BJ (cell line): ENCODE measurements around the gene DGKB. TPM values are rescaled to one million over a fixed set of nuclear protein-coding genes. Genes with fewer than 3 reads are reported as not detected.

Source experiments
- CTCF ChIA-PET: fragments of 350-600 bp; formaldehyde crosslinking; extraction: SDS; loops from one replicate; lab custom pipeline; 2021; ENCODE audit warnings: antibody characterized with exemption, inconsistent platforms; lab: Yijun Ruan, JAX
- POLR2A ChIA-PET: fragments of 300-600 bp; sonication (Branson Sonifier 250); formaldehyde crosslinking; extraction: SDS; loops from one replicate; lab custom pipeline; 2021; ENCODE audit warnings: antibody characterized with exemption; lab: Charles Lee
- DNase-seq: peaks from one replicate; pipeline ENCODE4 v3.0.0-alpha.2; 2011; ENCODE audit warnings: low read depth
- H3K27me3 ChIP-seq: 2 replicates; pipeline ENCODE4 v1.6.0; 2011; ENCODE audit warnings: low read length; ENCODE audit not compliant: control insufficient read depth, insufficient read depth
- H3K36me3 ChIP-seq: 2 replicates; pipeline ENCODE4 v1.5.1; 2011; ENCODE audit warnings: low read length; ENCODE audit not compliant: control insufficient read depth, insufficient read depth
- H3K4me3 ChIP-seq: 2 replicates; pipeline ENCODE4 v1.5.1; 2011; ENCODE audit warnings: low read depth, mild to moderate bottlenecking, control low read depth, low read length
- polyA plus RNA-seq: library from polyadenylated mRNA; depleted of rRNA; stranded (reverse); fragments of >200 nt; gene quantifications from 2 replicates; pipeline ENCODE4 v1.2.3, GENCODE V29; 2011
- TF ChIP-seq, protein P1 (sequence below): IDR thresholded peaks from 2 replicates; pipeline ENCODE4 v1.5.1; 2011; ENCODE audit warnings: low read depth, mild to moderate bottlenecking, control low read depth, inconsistent platforms, low read length, moderate library complexity; ENCODE audit not compliant: insufficient read depth

Gene DGKB
- polyA plus RNA-seq, 1 experiment: 0.09 TPM

DNA sequence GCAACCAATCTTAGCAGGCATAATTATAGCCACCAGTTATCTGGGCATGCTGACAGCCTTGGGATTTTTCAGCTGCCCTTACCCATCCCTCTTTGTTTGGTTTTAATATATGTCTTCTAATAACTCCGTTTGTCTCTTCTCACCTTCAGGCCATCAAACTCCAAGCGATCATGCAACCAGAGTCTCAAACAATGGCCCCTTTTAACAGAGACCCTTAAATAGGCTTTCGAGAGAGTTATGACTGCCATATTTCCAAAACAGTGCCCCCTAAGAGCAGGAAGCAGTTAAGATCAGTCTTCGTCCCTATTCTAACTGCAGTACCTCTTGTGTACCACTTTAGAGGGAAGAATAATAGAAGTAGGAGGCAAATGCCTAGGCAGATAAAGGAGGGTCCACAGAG lies 157.5 kb downstream of the DGKB start:
- no peak for DNase-seq
- no peaks in the 10 kb centered on the region for H3K36me3 ChIP-seq
- H3K4me3 ChIP-seq: no peak overlapping the region
- ChIA-PET CTCF (no interaction called here), POLR2A (no interaction called here)
- TF ChIP-seq, protein P1, sequence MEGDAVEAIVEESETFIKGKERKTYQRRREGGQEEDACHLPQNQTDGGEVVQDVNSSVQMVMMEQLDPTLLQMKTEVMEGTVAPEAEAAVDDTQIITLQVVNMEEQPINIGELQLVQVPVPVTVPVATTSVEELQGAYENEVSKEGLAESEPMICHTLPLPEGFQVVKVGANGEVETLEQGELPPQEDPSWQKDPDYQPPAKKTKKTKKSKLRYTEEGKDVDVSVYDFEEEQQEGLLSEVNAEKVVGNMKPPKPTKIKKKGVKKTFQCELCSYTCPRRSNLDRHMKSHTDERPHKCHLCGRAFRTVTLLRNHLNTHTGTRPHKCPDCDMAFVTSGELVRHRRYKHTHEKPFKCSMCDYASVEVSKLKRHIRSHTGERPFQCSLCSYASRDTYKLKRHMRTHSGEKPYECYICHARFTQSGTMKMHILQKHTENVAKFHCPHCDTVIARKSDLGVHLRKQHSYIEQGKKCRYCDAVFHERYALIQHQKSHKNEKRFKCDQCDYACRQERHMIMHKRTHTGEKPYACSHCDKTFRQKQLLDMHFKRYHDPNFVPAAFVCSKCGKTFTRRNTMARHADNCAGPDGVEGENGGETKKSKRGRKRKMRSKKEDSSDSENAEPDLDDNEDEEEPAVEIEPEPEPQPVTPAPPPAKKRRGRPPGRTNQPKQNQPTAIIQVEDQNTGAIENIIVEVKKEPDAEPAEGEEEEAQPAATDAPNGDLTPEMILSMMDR: no peak
- H3K27me3 ChIP-seq: no peaks in the 10 kb centered on the region

DNA sequence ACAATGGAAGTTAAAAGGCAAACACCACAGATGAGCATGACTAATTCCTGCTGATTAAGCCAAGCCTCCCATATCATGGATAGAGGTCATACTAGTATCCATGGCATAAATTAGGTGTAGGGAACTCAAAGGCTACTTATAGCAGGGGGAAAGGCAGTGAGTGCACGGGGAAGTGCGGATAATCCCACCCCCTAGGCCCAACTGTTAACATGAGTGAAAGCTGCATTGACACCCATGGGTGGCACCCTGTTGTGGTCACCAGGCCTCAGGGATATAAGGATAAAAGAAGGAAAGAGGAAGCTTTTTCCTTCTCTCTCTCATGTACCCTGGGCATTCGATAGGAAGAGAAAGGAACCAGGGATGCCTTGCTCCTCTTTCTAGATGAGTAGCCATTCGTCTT lies 161.9 kb downstream of the DGKB start:
- POLR2A ChIA-PET: no interaction called here
- TF ChIP-seq, protein P1: no peak
- CTCF ChIA-PET: interaction anchor here (0.9 kb wide), 1 partner anchor 12 kb away, joined by 3 read pairs; no protein-coding TSS in a partner anchor
- no peak for DNase-seq
- Histone ChIP-seq H3K27me3 (no peaks in the 10 kb centered on the region), H3K4me3 (no peak overlapping the region), H3K36me3 (no peaks in the 10 kb centered on the region)

DNA sequence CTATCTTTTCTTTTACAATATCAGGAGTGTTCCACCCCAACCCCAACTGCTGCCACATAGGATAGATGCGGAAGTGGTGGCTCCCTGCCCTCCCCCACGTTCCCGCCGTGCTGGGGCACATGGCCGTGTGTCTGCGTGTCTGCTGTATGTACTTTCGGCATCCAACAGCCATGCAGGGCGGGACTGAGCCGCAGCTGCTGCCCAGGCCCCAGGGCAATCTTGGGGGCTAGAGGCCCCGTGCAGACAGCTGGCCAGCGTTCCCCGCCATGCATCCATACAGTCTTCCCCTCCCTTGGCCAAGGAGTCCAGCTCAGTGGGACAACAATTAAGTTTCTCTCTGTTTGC lies 162.7 kb downstream of the DGKB start:
- ChIA-PET POLR2A (no interaction called here), CTCF (interaction anchor here (0.9 kb wide), 1 partner anchor 11 kb away, joined by 3 read pairs; no protein-coding TSS in a partner anchor)
- Histone ChIP-seq H3K4me3 (no peak overlapping the region), H3K27me3 (no peaks in the 10 kb centered on the region), H3K36me3 (no peaks in the 10 kb centered on the region)
- DNase-seq: no peak
- TF ChIP-seq, protein P1: no peak

DNA sequence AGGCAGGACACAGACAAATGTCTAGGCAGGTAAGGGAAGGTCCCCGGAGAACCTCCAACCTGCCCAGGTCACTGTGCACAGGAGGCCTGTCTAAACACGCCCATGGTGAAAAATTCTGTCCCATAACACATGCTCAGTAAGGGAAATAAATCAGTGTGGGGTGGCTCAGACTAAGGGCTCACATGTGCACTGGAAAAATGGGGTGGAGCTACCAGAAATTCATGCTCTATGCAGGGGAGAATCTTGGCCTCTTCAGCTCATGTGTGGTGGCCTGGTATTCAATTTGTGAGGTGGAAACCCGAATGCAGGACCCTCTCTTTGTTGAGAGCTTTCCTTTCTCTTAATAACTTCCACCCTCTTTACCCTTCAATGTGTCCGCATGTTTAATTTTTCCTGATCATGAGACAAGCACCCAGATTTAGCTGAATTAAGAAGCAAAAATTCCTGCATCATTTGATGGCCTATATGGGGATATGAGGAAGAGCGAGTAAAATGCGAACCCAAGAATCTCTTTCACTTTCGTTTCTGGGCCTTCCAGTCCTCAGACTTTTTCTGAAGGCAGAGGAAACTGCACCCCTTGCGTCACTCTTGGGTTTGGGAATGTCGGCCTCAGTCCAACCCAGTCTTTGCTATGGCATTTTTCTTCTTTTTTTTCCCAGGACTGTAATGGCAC lies 163.2 kb downstream of the DGKB start:
- CTCF ChIA-PET: no interaction called here
- Histone ChIP-seq H3K27me3 (no peaks in the 10 kb centered on the region), H3K4me3 (no peak overlapping the region), H3K36me3 (no peaks in the 10 kb centered on the region)
- POLR2A ChIA-PET: no interaction called here
- TF ChIP-seq, protein P1: no peak
- DNase-seq: no peak

DNA sequence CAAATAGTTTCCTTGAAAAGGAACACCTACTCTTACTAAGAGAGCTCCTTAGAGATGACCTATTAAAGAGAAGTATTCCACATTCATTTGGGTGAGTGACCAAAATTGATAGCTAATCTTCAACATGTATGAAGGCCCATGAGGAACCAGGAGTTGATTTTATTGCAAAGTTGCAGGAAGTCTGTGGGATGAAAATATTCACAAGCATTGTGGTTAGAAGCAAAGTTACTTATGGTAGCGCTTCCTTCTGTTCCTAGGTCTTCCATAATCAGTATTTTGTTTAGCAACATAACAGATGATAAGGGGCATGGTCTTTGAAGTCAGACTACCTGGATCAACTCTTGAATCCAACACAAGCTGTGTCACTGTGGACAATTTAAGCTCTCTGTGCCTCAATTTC lies 164.5 kb downstream of the DGKB start:
- DNase-seq: no peak

More for the DNA sequence above, 164.5 kb downstream of the DGKB start:
- POLR2A ChIA-PET: no interaction called here
- TF ChIP-seq, protein P1: no peak
- Histone ChIP-seq H3K27me3 (no peaks in the 10 kb centered on the region), H3K36me3 (no peaks in the 10 kb centered on the region), H3K4me3 (no peak overlapping the region)
- CTCF ChIA-PET: interaction anchor here (0.7 kb wide), 1 partner anchor 278 kb away, joined by 3 read pairs; no protein-coding TSS in a partner anchor
